OCI-LY1 (cell line): ENCODE data around the gene PIGC.

Experiments
- CTCF ChIP-seq: fragments of 200-600 bp; sonication (generic), shearing (Covaris generic); IDR thresholded peaks from 2 replicates; pipeline ENCODE4 v1.5.1; 2017; ENCODE audit warnings: mild to moderate bottlenecking, antibody characterized with exemption, low read length, moderate library complexity, mixed read lengths
- EZH2 ChIP-seq: fragments of 200-600 bp; sonication (generic), shearing (Covaris generic); IDR thresholded peaks from 2 replicates; pipeline ENCODE4 v1.8.0; 2017; ENCODE audit warnings: borderline replicate concordance, mixed run types, mild to moderate bottlenecking, antibody characterized with exemption, low read length, moderate library complexity, mixed read lengths

DNA sequence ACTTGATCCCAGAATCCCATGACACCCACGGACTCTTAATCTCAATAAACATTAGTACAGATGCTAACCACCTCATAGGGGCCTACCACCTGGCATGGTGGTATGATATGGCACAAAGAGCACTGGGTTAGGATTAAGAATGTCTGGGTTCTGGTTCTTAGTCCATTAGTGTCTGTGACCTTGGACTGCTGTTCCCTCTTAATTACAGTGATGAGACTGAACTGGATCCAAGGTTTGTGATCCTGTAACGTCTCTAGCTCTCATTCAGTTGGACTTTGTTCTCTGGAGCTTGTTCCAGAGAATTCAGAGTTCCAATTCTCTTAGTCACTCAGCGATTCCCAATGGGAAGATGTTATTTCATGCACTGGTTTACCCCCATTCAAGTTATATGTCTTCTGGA lies 23.6 kb upstream of the PIGC start:
- TF ChIP-seq CTCF (no peak), EZH2 (no peak)
